ENCODE data around the gene MRM1. TPM values are rescaled to one million over a fixed set of nuclear protein-coding genes. Genes with fewer than 3 reads are reported as not detected.
A peak's percentile ranks its signal among the peaks of the same experiment; 100 is the strongest.

MRM1 gene
- polyA plus RNA-seq, 3 donors = 0.82 to 2.3 (median 1.5) TPM

DNA sequence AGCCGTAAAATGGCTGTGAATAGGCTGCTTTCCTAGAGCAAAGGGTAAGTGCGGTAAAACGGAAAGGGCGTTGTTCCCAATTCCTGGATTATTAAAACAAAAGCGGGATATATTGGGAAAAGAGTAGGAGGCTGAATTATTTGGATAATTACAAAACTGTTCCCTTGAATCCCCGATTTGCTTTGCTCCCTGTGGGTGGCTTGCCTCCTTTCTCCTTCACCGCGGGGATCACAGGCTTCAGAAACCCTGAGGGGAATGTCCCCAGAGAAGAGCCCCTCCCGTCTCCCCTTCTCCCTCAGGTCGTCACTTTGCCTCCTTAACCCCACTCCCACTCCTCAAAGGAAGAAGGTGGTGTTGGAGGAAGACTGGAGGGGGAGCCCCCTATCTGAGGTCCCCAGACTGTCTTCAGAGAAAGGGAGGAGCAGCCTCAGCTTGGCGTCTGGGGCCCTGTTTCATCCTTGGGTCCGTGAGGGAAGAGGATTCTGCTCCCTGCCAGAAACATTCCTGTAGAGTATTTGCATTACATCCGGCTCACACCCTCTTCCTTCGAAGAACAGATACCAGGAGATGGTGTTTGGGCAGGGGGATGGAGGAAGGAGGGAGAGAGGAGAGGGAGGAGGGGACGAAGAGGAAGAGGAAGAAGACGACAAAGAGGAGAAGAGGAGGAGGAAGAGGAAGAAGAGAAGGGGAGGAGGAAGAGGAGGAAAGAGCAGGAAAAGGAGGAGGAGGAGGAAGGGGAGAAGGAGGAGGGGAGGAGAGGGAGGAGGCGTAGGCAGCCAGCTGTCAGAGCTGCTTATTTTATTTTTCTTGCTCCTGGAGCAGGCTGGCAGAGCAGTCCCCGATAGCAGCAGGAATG lies 31.8 kb downstream of the MRM1 start:
- Histone ChIP-seq H3K27me3 (ENCODE audit: control insufficient read depth in 2 of 2, insufficient read depth in 2 of 2, low read length in 2 of 2) (no peaks in the 10 kb centered on the region), H3K79me2 (ENCODE audit: insufficient read depth, low read length) (no peaks in the 10 kb centered on the region), H4K20me1 (ENCODE audit: insufficient read depth, low read length) (no peaks in the 10 kb centered on the region), H3K9me3 (replicated peaks in 1 of 2; ENCODE audit: control insufficient read depth in 1 of 2, insufficient read depth in 1 of 2, low read length in 2 of 2) (no peaks in the 10 kb centered on the region), H3K4me3 (replicated peaks in 1 of 3; ENCODE audit: low read depth in 2 of 3, low read length in 3 of 3) (no peak overlapping the region), H2AFZ (ENCODE audit: insufficient read depth, low read depth, low read length, poor library complexity, severe bottlenecking) (no peak overlapping the region), H3K4me2 (replicated peaks; ENCODE audit: extremely low read depth, low read length, poor library complexity, severe bottlenecking) (no peak overlapping the region), H3K9ac (ENCODE audit: insufficient read depth, low read length, poor library complexity, severe bottlenecking) (no peak overlapping the region), H3K4me1 (ENCODE audit: control insufficient read depth in 1 of 2, insufficient read depth in 2 of 2, low read length in 2 of 2) (no peaks in the 10 kb centered on the region), H3K27ac (ENCODE audit: low read depth in 1 of 2, low read length in 2 of 2) (no peak overlapping the region), H3K36me3 (replicated peaks in 1 of 2; ENCODE audit: control insufficient read depth in 1 of 2, insufficient read depth in 2 of 2, low read length in 2 of 2) (no peaks in the 10 kb centered on the region)
- no peaks in the 10 kb centered on the region for H3K36me3 Mint-ChIP-seq
- no peak for DNase-seq
- TF ChIP-seq, protein P1, sequence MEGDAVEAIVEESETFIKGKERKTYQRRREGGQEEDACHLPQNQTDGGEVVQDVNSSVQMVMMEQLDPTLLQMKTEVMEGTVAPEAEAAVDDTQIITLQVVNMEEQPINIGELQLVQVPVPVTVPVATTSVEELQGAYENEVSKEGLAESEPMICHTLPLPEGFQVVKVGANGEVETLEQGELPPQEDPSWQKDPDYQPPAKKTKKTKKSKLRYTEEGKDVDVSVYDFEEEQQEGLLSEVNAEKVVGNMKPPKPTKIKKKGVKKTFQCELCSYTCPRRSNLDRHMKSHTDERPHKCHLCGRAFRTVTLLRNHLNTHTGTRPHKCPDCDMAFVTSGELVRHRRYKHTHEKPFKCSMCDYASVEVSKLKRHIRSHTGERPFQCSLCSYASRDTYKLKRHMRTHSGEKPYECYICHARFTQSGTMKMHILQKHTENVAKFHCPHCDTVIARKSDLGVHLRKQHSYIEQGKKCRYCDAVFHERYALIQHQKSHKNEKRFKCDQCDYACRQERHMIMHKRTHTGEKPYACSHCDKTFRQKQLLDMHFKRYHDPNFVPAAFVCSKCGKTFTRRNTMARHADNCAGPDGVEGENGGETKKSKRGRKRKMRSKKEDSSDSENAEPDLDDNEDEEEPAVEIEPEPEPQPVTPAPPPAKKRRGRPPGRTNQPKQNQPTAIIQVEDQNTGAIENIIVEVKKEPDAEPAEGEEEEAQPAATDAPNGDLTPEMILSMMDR (IDR thresholded peaks at IDR 0.05) = no peak
- H3K27ac Mint-ChIP-seq = peak overlapping the region in 1 of 7 donors; percentile 10
- peaks cover 6 to 16% (median 7%) of the 10 kb centered on the region in 3 donors for H3K27me3 Mint-ChIP-seq (ENCODE audit: low read depth in 3 of 3)
- peak overlapping the region in 1 of 2 donors; percentile 32 for H3K4me3 Mint-ChIP-seq
- H3K4me1 Mint-ChIP-seq = no peaks in the 10 kb centered on the region
- H3K9me3 Mint-ChIP-seq = peaks cover 0 to 2% (median 0%) of the 10 kb centered on the region in 7 donors
- 57% methylated on average over 7 of the region's 18 CpGs for WGBS (ENCODE audit: insufficient coverage)
- intact Hi-C loops (cut with micrococcal nuclease) = loop anchor here in 1 of 2 donors (5.0 kb wide), 1 partner anchor 599 kb away; no protein-coding TSS in a partner anchor

DNA sequence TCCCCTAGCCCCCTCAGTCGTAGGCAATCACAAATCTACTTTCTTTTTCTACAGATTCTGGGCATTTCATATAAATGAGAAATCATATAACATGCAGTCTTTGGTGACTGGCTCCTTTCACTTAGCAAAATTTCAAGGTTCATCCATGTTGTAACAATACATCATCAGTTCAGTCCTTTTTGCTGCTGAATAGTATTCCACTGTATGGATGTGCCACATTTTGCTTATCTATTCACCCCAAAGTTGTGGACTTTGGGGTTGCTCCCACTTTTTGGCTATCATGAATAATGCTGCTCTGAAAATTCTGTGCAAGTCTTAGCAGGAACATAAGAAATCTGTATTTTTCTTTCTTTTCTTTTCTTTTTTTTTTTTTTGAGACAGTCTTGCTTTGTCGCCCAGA lies 39.0 kb downstream of the MRM1 start:
- Histone ChIP-seq H3K36me3 (replicated peaks in 1 of 2; ENCODE audit: control insufficient read depth in 1 of 2, insufficient read depth in 2 of 2, low read length in 2 of 2) (no peaks in the 10 kb centered on the region), H2AFZ (ENCODE audit: insufficient read depth, low read depth, low read length, poor library complexity, severe bottlenecking) (no peak overlapping the region), H3K4me3 (replicated peaks in 1 of 3; ENCODE audit: low read depth in 2 of 3, low read length in 3 of 3) (no peak overlapping the region), H3K27ac (ENCODE audit: low read depth in 1 of 2, low read length in 2 of 2) (no peak overlapping the region), H3K9ac (ENCODE audit: insufficient read depth, low read length, poor library complexity, severe bottlenecking) (no peak overlapping the region), H3K27me3 (ENCODE audit: control insufficient read depth in 2 of 2, insufficient read depth in 2 of 2, low read length in 2 of 2) (peaks cover 46 to 66% of the 10 kb centered on the region in 2 donors), H3K4me2 (replicated peaks; ENCODE audit: extremely low read depth, low read length, poor library complexity, severe bottlenecking) (no peak overlapping the region), H4K20me1 (ENCODE audit: insufficient read depth, low read length) (no peaks in the 10 kb centered on the region), H3K79me2 (ENCODE audit: insufficient read depth, low read length) (no peaks in the 10 kb centered on the region), H3K9me3 (replicated peaks in 1 of 2; ENCODE audit: control insufficient read depth in 1 of 2, insufficient read depth in 1 of 2, low read length in 2 of 2) (peaks cover 0 to 16% of the 10 kb centered on the region in 2 donors), H3K4me1 (ENCODE audit: control insufficient read depth in 1 of 2, insufficient read depth in 2 of 2, low read length in 2 of 2) (no peaks in the 10 kb centered on the region)
- H3K4me1 Mint-ChIP-seq = peaks cover 4% of the 10 kb centered on the region
- H3K27ac Mint-ChIP-seq = no peak overlapping the region
- WGBS (ENCODE audit: insufficient coverage) = no CpG with 5 or more reads among the region's 2 CpGs
- peak overlapping the region in 1 of 2 donors; percentile 74 for H3K4me3 Mint-ChIP-seq
- peaks cover 0 to 8% (median 2%) of the 10 kb centered on the region in 7 donors for H3K9me3 Mint-ChIP-seq
- intact Hi-C loops (cut with micrococcal nuclease) = no loop called here
- H3K27me3 Mint-ChIP-seq (ENCODE audit: low read depth in 3 of 3) = peaks cover 61 to 74% (median 68%) of the 10 kb centered on the region in 3 donors
- H3K36me3 Mint-ChIP-seq = peaks cover 0 to 2% of the 10 kb centered on the region in 2 donors
- TF ChIP-seq, protein P1 (IDR thresholded peaks at IDR 0.05) = no peak
- DNase-seq = no peak

All from CD14-positive monocyte (primary cell).